GM19468 (cell line): Measurements from ENCODE around the gene RNASE7.
"Not testable (repeated sequence)": the region's sequence is repeated elsewhere in the genome, so short reads cannot be mapped to it uniquely, and the experiment has no call there.

Experiments
- ATAC-seq: cut with Tn5 transposase; IDR thresholded peaks from one replicate; pipeline ENCODE4 v1.9.1; 2021; ENCODE audit warnings: mild to moderate bottlenecking, moderate library complexity, moderate number of reproducible peaks; ENCODE audit not compliant: unreplicated experiment; ENCODE audit errors: extremely low read depth

Gene RNASE7, protein sequence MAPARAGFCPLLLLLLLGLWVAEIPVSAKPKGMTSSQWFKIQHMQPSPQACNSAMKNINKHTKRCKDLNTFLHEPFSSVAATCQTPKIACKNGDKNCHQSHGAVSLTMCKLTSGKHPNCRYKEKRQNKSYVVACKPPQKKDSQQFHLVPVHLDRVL

DNA sequence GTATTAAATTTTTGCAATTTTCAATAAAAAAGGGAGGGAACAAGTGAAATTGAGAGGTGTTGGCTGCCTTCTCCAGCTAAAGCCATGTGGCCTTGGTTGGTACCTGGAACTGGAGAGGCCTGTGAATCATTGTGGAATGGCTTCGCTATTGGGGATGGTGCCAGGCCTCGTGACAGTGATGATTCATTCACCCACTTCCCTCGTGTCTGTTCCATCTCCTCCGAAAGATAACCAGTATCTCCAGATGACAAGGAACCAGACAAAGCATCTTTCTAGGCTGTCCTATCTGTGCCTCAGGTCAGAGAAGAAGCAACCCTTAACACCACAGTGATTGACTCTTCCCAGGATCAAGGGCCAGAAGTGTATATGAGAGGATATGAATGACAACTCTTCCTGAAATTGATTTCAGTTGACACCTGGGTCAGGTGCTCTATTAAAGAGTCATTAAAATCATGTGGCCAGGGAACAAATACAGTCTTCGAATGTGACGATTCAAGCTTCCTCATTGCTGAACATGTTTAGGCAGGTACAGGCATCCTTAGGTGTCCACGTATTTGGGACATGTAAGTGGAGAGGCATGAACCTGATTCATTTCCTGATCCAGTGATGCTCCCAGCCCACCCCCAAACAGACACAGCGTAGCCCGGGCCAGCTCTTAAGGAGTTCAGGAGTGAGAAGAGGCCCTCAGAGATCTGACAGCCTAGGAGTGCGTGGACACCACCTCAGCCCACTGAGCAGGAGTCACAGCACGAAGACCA lies at the start of gene RNASE7:
Gene RNASE7, plus strand, starts transcription at position 687 of the 758 bp plus-strand sequence. CDS start 631 bp downstream, outside the sequence.
- no peak for ATAC-seq

- ATAC-seq: no peak
These were observed 45.6 kb upstream of the RNASE7 start for GRCh38 chr14:20996521-20996920.

GRCh38 chr14:20997115-20997514 lies 45.0 kb upstream of the RNASE7 start:
- ATAC-seq: no peak

DNA sequence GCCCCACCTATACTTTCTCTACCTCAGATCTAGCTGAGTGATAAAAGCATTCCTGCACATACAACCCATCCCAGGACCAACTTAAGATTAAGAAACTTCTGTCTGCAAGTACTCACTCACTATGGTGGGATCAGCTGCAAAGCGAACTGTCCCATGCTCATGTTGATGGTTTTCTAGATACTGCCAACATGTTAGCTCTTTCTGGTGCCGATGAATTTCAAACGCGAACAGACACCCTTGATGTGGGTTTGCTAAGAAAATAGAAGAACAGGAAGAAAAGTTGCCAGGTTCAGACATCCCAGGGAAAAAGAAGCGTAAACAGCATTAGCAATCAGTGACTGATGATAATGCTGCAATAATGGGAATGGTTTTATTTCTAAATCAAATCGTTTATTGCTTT lies 44.6 kb upstream of the RNASE7 start:
- ATAC-seq: no peak

- no peak for ATAC-seq
These were observed 44.0 kb upstream of the RNASE7 start for GRCh38 chr14:20998139-20998538.

- ATAC-seq: no peak
These were observed 43.3 kb upstream of the RNASE7 start, which contains the start of gene SLC39A2 for GRCh38 chr14:20998674-20999366. Gene SLC39A2 (plus strand): TSS chr14:20999293. CDS start chr14:20999447, 154 bp downstream.

DNA sequence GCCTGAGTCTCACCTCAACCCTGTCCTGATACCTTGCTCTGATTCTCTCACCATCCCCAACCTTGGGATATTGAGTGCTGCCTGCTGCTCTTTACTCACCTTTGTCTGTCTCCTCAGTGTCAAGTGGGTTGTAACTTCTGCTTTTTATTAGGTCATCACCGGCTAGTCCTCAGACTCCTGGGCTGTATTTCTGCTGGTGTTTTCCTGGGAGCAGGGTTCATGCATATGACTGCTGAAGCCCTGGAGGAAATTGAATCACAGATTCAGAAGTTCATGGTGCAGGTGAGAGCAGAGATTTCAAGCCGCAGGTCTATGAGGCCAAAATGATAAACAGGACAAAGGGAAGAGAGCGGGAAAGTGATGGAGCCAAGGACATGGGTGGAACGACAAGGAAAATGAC lies 42.6 kb upstream of the RNASE7 start:
- no peak for ATAC-seq

- ATAC-seq: no peak
These were observed 40.9 kb upstream of the RNASE7 start for GRCh38 chr14:21001218-21001617.

DNA sequence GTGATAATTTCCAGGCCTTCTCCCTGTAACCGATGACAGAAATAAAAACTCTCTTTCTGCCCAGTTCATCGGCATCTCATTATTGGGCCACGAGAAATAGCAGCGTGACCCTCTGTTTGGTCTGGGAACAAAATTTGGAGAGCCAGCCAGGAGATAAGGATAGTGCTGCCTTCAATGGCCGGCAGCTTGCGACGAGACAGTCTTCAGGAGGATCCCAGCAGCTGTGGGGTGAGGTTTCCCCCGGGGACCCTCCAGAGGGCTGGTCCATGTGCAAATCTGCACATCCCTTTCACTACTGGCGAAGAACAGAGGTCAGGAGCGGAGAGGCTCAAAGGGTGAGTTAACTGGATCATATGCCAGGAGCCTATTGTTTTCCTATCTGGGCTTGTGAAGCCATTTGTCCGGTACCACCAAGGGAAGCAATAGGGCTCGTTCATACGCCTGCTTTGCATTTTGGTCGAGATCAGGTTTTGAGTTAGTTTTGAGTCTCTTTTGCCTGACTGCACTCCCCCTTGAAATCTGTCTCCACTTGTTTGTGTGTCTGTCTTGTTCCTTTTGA lies 38.3 kb upstream of the RNASE7 start:
- no peak for ATAC-seq

- ATAC-seq: not testable (repeated sequence)
These were observed 32.4 kb upstream of the RNASE7 start for GRCh38 chr14:21009721-21010120.

DNA sequence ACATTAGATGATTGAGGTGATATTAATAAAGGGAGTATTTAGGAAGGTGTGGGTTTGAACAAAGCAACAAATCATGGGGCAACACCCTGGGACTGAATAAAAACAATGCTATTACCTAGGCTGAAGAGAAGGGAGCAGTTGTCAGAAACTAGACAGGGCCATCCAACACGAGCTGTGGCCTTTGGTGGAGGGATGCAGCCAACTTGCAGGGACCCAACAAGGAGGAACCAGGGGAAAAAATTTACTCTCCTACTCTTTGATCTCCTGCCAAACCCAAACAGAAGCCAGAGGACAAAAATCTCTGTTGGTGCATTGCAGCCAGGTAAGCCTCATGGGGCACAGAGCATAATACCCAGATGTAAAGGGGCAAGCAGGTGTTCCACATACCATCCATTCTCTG lies 31.0 kb upstream of the RNASE7 start:
- ATAC-seq: no peak

- no peak for ATAC-seq
These were observed 27.4 kb upstream of the RNASE7 start for GRCh38 chr14:21014761-21015190.

- ATAC-seq: no peak
These were observed 26.9 kb upstream of the RNASE7 start for GRCh38 chr14:21015312-21015711.

DNA sequence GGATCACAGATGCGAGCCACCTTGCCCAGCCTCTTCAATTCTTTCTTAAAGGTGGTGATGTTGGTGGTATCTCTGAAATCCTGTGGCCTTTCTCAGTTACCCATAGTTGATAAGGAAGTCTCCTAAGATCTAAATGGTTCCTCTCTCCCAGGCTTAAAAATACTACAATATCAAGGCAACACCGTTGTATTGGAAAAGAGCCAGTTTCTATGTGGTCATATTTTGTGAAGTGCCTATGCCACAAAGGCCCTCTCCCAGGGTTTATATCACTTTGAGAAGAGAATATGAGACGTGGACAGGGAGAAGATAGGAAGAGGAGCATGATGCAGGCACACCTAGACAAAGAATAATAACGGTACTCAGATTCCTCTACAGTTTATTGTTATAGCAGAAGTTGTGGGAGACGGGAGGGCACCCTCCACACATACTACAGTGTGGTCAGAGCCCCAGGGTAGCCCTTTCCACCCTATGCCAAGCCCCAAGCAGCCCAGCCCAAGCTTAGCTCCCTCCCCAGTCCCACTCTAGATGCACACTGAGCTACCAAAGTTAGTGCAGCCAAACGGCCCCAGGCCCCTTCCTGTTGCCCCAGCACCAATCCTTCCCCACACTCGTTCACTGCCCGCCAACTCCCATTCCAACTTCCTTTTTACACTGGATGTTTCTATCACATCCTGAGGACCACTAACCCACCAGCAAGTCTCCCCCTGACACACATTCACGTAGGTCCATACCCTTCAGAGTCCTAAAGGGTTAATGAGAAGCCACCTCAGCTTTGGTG lies 25.6 kb upstream of the RNASE7 start:
- no peak for ATAC-seq

DNA sequence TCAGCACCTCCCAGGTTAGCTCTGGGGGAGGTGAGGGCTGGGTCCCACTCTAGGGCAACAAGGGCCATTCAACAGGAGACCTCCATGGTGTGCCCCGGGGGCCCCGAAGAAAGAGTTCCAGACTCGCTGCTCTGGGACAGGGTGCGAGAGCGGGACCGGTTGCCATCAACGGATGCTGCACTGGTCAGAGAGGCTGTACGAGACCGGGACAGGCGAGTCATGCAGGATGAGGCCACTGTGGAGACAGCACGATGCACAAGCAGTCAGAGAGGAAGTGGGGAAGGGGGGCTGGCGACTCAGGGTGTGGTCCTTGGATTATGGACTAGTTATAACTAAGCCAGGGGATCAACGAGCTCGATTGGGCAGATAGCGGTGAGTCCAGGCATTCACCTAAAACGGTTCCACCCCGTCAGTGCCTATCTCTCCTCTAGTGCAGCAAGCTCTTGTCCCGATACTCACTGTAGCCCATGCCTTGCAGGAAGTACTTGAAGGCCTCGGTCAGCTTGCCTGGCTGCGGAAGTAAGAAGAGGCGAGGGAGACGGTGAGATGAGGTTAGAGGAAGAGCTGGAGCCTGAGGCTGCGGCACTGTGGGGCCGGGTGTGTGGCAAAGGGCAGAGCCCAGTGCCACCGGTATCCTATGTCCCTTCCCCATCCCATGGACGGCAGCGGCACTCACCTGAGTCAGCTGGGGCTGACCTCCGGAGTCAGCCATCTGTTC lies 24.5 kb upstream of the RNASE7 start:
- ATAC-seq: no peak

DNA sequence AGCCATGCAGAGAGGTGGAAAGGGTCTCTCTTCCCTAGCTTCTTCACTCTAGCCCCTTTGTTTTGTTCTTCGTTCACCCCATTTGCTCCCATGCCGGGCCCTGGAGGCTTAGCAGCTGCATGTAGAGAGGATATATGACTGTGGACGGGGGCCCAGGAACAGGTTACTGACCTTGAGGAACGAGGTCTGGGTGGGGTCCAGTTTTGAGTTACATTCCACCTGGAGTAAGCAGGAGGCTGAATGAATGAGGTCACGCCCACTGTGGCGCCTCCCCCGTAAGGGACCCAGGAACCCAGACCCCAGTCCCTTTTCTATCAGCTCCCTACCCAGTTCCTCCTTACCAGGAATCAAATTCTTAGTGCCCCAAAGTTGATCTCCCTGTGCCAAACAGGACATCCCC lies 23.9 kb upstream of the RNASE7 start:
- no peak for ATAC-seq

DNA sequence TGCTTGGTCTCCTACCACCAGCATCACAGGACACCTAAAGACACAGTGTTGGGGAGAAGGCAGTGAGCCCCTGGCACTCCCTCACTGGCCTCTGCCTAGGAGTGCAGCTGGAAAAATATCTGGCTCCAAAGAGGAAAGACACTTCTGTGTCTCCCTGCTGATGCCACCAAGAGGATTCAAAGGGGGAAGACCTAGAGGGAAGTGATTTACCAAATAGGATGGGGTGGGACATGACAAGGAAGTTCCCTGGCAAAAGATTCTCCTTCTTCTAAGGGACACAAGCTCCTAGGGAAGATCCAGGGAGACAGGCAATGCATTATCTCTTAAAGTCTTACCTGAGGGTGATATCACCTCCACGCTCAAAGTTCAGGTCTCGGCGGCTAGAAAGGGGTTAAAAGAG lies 23.4 kb upstream of the RNASE7 start:
- no peak for ATAC-seq

DNA sequence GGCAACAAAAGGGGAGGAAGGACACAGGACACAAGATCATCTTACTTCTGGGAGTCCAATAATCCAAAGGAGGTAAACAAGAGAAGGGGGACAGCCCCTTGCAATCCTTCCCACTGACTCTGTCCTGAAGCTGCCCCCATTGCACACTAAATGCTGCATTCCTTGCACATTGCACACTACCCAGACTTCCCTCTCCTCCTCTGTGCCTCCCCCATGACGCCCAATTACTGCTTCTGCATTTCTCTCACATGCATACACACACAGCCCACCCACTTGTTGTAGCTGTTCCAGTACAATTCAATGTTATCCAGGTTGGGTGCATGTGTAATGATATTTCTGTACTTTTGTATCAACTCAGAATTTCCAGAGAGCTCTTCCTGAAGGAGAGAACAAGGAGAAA lies 22.8 kb upstream of the RNASE7 start:
- no peak for ATAC-seq

GRCh38 chr14:21020977-21021545 lies 21.1 kb upstream of the RNASE7 start:
- no peak for ATAC-seq
